MCF 10A (cell line): Measurements from ENCODE around the gene PCBP1. TPM values are rescaled to one million over a fixed set of nuclear protein-coding genes. Genes with fewer than 3 reads are reported as not detected.

ENCODE experiments used
- BruUV-seq: library from RNA; stranded (reverse); fragments of 400-500 nt; replicated peaks from 2 replicates; lab custom pipeline; 2021; lab: Mats Ljungman, UMichigan
- CTCF ChIA-PET: fragments of 300-600 bp; sonication (Branson Sonifier 250); formaldehyde crosslinking; extraction: SDS; loops from one replicate; lab custom pipeline; 2021; ENCODE audit warnings: antibody characterized with exemption, inconsistent platforms; lab: Yijun Ruan, JAX
- POLR2A ChIA-PET: fragments of 300-600, 350-650 bp; sonication (Branson Sonifier 250); formaldehyde crosslinking; extraction: SDS; loops from one replicate; lab custom pipeline; 2020; ENCODE audit warnings: antibody characterized with exemption, inconsistent platforms; lab: Yijun Ruan, JAX
- DNase-seq: peaks from one replicate; pipeline ENCODE4 v3.0.0-alpha.2; 2018; ENCODE audit not compliant: unreplicated experiment
- H3K27ac Mint-ChIP-seq: one replicate; pipeline ENCODE4 v1.8.0; 2022; ENCODE audit warnings: mild to moderate bottlenecking, low read depth, mixed read lengths; ENCODE audit not compliant: unreplicated experiment
- H3K27me3 Mint-ChIP-seq: one replicate; pipeline ENCODE4 v1.8.0; 2022; ENCODE audit warnings: mixed read lengths; ENCODE audit not compliant: insufficient read depth, unreplicated experiment
- H3K36me3 Mint-ChIP-seq: one replicate; pipeline ENCODE4 v1.8.0; 2022; ENCODE audit warnings: mild to moderate bottlenecking, moderate library complexity, mixed read lengths; ENCODE audit not compliant: insufficient read depth, unreplicated experiment
- H3K4me1 Mint-ChIP-seq: one replicate; pipeline ENCODE4 v1.8.0; 2022; ENCODE audit warnings: mixed read lengths; ENCODE audit not compliant: insufficient read depth, unreplicated experiment
- H3K4me3 Mint-ChIP-seq: one replicate; pipeline ENCODE4 v1.8.0; 2022; ENCODE audit warnings: mild to moderate bottlenecking, moderate library complexity, mixed read lengths; ENCODE audit not compliant: unreplicated experiment
- H3K9me3 Mint-ChIP-seq: one replicate; pipeline ENCODE4 v1.8.0; 2022; ENCODE audit warnings: mixed read lengths; ENCODE audit not compliant: unreplicated experiment
- intact Hi-C: fragments of 100-400 bp; cut with micrococcal nuclease; formaldehyde crosslinking; loops from 2 replicates; pipeline ENCODE4 v1.14.1; 2022
- total RNA-seq: library from RNA; stranded (reverse); gene quantifications from 2 replicates; pipeline ENCODE4 v1.2.3, GENCODE V29; 2022
- TF ChIP-seq, protein P1 (sequence below): fragments of 200-600 bp; IDR thresholded peaks from one replicate; pipeline ENCODE4 v1.8.0; 2022; ENCODE audit warnings: antibody characterized with exemption, mild to moderate bottlenecking; ENCODE audit not compliant: unreplicated experiment

Gene PCBP1
- total RNA-seq, 1 experiment from 2014 or later, result 259 TPM

GRCh38 chr2:70122470-70122869 is 35.2 kb downstream of the PCBP1 start:
- H3K4me1 Mint-ChIP-seq, result peaks cover 21% of the 10 kb centered on the region
- DNase-seq, result no peak
- ChIA-PET CTCF (interaction anchor here (0.6 to 0.7 kb wide), 2 partner anchors 53 to 408 kb away, joined by 3 read pairs; no protein-coding TSS in a partner anchor), POLR2A (interaction anchor here (0.8 to 2.2 kb wide), 4 partner anchors 9 to 35 kb away, joined by 3 to 10 read pairs (median 6); partner anchors contain the start of gene PCBP1)
- H3K27me3 Mint-ChIP-seq, result no peaks in the 10 kb centered on the region
- intact Hi-C loops, result no loop called here
- no peak overlapping the region for H3K27ac Mint-ChIP-seq
- H3K9me3 Mint-ChIP-seq, result no peaks in the 10 kb centered on the region
- BruUV-seq, result no TSS peak
- TF ChIP-seq, protein P1, sequence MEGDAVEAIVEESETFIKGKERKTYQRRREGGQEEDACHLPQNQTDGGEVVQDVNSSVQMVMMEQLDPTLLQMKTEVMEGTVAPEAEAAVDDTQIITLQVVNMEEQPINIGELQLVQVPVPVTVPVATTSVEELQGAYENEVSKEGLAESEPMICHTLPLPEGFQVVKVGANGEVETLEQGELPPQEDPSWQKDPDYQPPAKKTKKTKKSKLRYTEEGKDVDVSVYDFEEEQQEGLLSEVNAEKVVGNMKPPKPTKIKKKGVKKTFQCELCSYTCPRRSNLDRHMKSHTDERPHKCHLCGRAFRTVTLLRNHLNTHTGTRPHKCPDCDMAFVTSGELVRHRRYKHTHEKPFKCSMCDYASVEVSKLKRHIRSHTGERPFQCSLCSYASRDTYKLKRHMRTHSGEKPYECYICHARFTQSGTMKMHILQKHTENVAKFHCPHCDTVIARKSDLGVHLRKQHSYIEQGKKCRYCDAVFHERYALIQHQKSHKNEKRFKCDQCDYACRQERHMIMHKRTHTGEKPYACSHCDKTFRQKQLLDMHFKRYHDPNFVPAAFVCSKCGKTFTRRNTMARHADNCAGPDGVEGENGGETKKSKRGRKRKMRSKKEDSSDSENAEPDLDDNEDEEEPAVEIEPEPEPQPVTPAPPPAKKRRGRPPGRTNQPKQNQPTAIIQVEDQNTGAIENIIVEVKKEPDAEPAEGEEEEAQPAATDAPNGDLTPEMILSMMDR, result no peak
- H3K4me3 Mint-ChIP-seq, result no peak overlapping the region
- H3K36me3 Mint-ChIP-seq, result peaks cover 6% of the 10 kb centered on the region

DNA sequence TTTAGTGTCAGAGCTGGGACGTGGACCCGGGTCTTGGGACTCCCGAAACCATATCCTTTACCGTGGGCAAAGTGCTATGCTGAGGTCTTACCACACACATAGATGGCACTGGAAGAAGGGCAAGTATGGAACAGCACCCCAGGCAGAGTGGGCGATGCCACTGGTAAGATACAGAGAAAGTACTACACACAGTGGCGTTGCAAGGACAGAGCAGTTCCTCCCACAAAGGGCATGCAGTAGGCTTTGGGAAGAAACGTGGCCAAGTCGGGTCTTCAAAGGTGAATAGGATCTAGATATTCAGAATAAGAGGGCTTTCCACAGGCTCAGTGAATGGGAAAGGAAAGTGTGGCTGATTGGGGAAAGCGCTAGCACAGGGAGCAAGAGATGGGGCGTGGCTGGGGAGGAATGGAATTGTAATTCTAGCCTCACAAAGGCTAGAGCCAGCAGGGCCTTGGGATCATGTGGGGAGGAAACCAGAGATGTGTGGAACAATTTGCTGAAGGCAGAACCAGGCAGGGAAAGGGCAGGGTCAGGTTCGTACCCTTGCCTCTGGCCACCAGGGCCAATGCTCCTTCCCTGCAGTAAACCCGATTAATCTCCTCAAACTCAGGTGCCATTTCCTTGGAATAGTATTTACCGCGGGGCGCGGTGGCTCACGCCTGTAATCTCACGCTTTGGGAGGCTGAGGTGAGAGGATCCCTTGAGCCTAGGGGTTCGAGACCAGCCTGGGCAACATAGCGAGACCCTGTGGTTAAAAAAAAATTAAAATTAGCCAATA is 36.0 kb downstream of the PCBP1 start:
- CTCF ChIA-PET, result no interaction called here
- no peak for DNase-seq
- intact Hi-C loops, result no loop called here
- H3K4me1 Mint-ChIP-seq, result peaks cover 21% of the 10 kb centered on the region
- POLR2A ChIA-PET, result interaction anchor here (1.3 to 4.4 kb wide), 6 partner anchors 8 to 209 kb away, joined by 5 to 29 read pairs (median 13); partner anchors contain the start of gene PCBP1
- no TSS peak for BruUV-seq
- peak overlapping the region; percentile 76 for H3K4me3 Mint-ChIP-seq
- H3K27me3 Mint-ChIP-seq, result no peaks in the 10 kb centered on the region
- peaks cover 6% of the 10 kb centered on the region for H3K36me3 Mint-ChIP-seq
- no peaks in the 10 kb centered on the region for H3K9me3 Mint-ChIP-seq
- peak overlapping the region; percentile 95 for H3K27ac Mint-ChIP-seq
- TF ChIP-seq, protein P1, result no peak

- ChIA-PET POLR2A (interaction anchor here (0.6 to 4.4 kb wide), 10 partner anchors 8 to 1007 kb away, joined by 3 to 29 read pairs (median 6); partner anchors contain the start of genes MPHOSPH10 and PCBP1), CTCF (no interaction called here)
- H3K36me3 Mint-ChIP-seq, result peaks cover 6% of the 10 kb centered on the region
- H3K4me3 Mint-ChIP-seq, result peak overlapping the region; percentile 76
- TF ChIP-seq, protein P1, result no peak
- no peaks in the 10 kb centered on the region for H3K9me3 Mint-ChIP-seq
- no peak for DNase-seq
- peaks cover 21% of the 10 kb centered on the region for H3K4me1 Mint-ChIP-seq
- H3K27ac Mint-ChIP-seq, result peak overlapping the region; percentile 95
- intact Hi-C loops, result no loop called here
- BruUV-seq, result no TSS peak
- no peaks in the 10 kb centered on the region for H3K27me3 Mint-ChIP-seq
These were observed 36.5 kb downstream of the PCBP1 start for GRCh38 chr2:70123829-70124116.

GRCh38 chr2:70124983-70125480 is 37.8 kb downstream of the PCBP1 start:
- ChIA-PET POLR2A (interaction anchor here (0.6 to 4.4 kb wide), 10 partner anchors 10 to 211 kb away, joined by 3 to 29 read pairs (median 6); partner anchors contain the start of genes C2orf42 and PCBP1), CTCF (interaction anchor here (1.2 kb wide), 1 partner anchor 209 kb away, joined by 3 read pairs; no protein-coding TSS in a partner anchor)
- Mint-ChIP-seq H3K4me3 (peak overlapping the region; percentile 76), H3K27me3 (no peaks in the 10 kb centered on the region), H3K4me1 (peaks cover 21% of the 10 kb centered on the region), H3K36me3 (peaks cover 6% of the 10 kb centered on the region), H3K27ac (peak overlapping the region; percentile 95), H3K9me3 (no peaks in the 10 kb centered on the region)
- TF ChIP-seq, protein P1, result no peak
- intact Hi-C loops, result no loop called here
- peak; percentile 30 for DNase-seq
- TSS peak; percentile 67 for BruUV-seq
